Fibroblast of the aortic adventitia (primary cell): ENCODE results near the gene FAM3D. TPM values are rescaled to one million over a fixed set of nuclear protein-coding genes. Genes with fewer than 3 reads are reported as not detected.

Experiments
- DNase-seq: peaks from one replicate; pipeline ENCODE4 v3.0.0-alpha.2; 2010; ENCODE audit warnings: low read depth
- H3K4me3 ChIP-seq: 2 replicates; pipeline ENCODE4 v1.5.1; 2011; ENCODE audit warnings: low read depth, mild to moderate bottlenecking, control low read depth, low read length, moderate library complexity
- CTCF ChIP-seq: IDR thresholded peaks from 2 replicates; pipeline ENCODE4 v1.5.1; 2011; ENCODE audit warnings: mild to moderate bottlenecking, low read length, control low read depth, inconsistent platforms; ENCODE audit not compliant: insufficient read depth
- total RNA-seq: library from RNA; depleted of rRNA; stranded (reverse); fragments of >200 nt; gene quantifications from 2 replicates; pipeline ENCODE4 v1.2.3, GENCODE V29; 2012; ENCODE audit warnings: low replicate concordance

Gene FAM3D
- total RNA-seq, 1 donor = not detected

- no peak for DNase-seq
- H3K4me3 ChIP-seq = no peak overlapping the region
- TF ChIP-seq CTCF = no peak
Observed at GRCh38 chr3:58657036-58657520, 9.5 kb downstream of the FAM3D start.

GRCh38 chr3:58656631-58657030, 9.9 kb downstream of the FAM3D start:
- no peak for TF ChIP-seq CTCF
- no peak overlapping the region for H3K4me3 ChIP-seq
- DNase-seq = no peak

GRCh38 chr3:58654466-58654865, 12.1 kb downstream of the FAM3D start:
- DNase-seq = no peak
- H3K4me3 ChIP-seq = no peak overlapping the region
- no peak for TF ChIP-seq CTCF

GRCh38 chr3:58652624-58653023, 13.9 kb downstream of the FAM3D start:
- no peak overlapping the region for H3K4me3 ChIP-seq
- TF ChIP-seq CTCF = no peak
- no peak for DNase-seq

- H3K4me3 ChIP-seq = no peak overlapping the region
- peak; percentile 46 for DNase-seq
- no peak for TF ChIP-seq CTCF
Observed at GRCh38 chr3:58651276-58651675, 15.3 kb downstream of the FAM3D start.

- TF ChIP-seq CTCF = no peak
- H3K4me3 ChIP-seq = no peak overlapping the region
- DNase-seq = peak; percentile 38
Observed at GRCh38 chr3:58647381-58648141, 19.0 kb downstream of the FAM3D start.
